Measurements from ENCODE around the gene UTY.

The UTY gene

DNA sequence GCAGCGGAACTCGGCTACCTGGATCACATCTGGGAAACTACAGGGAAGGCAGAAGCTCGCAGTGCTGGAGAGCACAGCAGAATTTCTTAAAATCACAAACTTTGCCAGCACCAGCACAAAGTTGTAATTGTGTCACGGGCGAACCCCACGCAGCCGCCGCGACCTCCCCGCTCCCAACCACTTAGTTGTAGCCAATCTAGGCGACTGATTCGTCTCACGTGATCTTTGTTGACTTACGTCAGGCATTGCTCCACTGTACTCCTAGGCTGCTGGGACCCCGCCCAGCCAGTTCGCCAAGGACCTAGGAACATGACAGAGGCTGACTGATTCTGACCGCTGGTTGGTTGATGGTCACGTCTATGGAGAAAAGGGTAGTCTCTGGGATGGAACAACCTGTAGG lies at the start of gene UTY:
UTY (minus strand) TSS at position 206 of the 400 bp plus-strand sequence. CDS start 368 bp downstream, outside the sequence.
- Mint-ChIP-seq H3K27ac (peak within 1 kb of the TSS; percentile 96), H3K4me1 (peaks cover 17% of the 10 kb centered on the region), H3K9me3 (no peaks in the 10 kb centered on the region), H3K27me3 (no peaks in the 10 kb centered on the region), H3K36me3 (peaks cover 1% of the 10 kb centered on the region), H3K4me3 (peak within 1 kb of the TSS; percentile 96)

DNA sequence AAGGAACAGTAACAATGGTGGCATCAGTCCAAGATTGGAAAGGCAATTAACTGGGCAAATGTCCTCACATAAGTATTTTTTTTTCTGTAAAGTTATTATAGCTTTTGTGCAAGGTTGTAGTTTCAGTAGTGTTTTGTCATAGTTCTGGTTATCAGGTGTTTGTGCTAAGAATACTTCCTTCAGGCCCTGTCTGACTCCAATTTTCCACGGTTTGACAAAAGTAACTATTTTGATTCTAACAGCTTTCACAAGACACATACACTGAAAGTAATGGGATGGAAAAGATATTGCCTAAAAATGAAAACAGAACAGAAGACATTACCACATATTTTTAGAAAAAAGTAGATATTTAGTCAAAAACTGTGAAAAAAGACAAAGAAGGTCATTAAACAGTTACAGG lies 40.6 kb upstream of the UTY start:
- no peak overlapping the region for H3K4me3 Mint-ChIP-seq
- peaks cover 5% of the 10 kb centered on the region for H3K9me3 Mint-ChIP-seq
- H3K4me1 Mint-ChIP-seq, result no peaks in the 10 kb centered on the region
- no peaks in the 10 kb centered on the region for H3K36me3 Mint-ChIP-seq
- H3K27ac Mint-ChIP-seq, result no peak overlapping the region
- H3K27me3 Mint-ChIP-seq, result no peaks in the 10 kb centered on the region

DNA sequence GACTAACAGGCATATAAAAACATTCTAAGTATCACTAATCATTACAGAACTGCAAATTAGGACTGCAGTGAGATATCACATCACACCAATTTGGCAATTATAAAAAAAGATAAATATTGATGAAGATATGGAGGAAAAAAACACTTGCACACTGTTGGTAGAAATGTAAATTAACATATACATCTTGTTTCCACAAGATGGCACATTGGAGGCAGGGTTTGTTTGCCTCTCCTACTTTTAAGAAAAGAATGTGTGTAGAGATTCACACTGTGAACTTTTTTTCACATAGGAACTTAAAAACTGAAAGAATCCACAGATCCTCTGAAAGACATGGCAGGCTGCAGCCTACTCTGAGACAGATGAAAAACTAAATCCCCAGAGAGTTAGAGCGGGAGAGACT lies 21.4 kb upstream of the UTY start:
- Mint-ChIP-seq H3K27ac (no peak overlapping the region), H3K36me3 (no peaks in the 10 kb centered on the region), H3K27me3 (no peaks in the 10 kb centered on the region), H3K4me3 (no peak overlapping the region), H3K9me3 (no peaks in the 10 kb centered on the region), H3K4me1 (no peaks in the 10 kb centered on the region)

GRCh38 chrY:13493737-13494136 lies 13.9 kb upstream of the UTY start:
- Mint-ChIP-seq H3K36me3 (no peaks in the 10 kb centered on the region), H3K27ac (no peak overlapping the region), H3K4me1 (peaks cover 8% of the 10 kb centered on the region), H3K4me3 (no peak overlapping the region), H3K27me3 (no peaks in the 10 kb centered on the region), H3K9me3 (no peaks in the 10 kb centered on the region)

DNA sequence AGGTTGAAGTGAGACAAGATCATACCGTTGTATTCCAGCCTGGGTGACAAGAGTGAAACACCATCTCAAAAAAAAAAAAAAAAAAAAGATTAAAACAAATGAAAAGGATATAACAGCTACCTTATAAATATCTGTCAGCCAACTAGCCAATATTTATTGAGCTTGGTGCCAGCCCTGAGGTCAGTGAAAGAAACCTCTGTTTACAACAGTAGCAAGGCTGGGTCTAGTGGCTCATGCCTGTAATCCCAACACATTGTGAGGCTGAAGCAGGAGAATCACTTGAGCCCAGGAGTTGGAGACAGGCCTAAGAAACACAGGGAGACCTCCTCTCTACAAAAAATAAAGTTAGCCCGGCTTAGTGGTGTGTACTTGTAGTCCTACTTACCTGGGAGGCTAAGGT lies 12.6 kb upstream of the UTY start:
- Mint-ChIP-seq H3K27me3 (no peaks in the 10 kb centered on the region), H3K27ac (no peak overlapping the region), H3K4me1 (peaks cover 13% of the 10 kb centered on the region)

DNA sequence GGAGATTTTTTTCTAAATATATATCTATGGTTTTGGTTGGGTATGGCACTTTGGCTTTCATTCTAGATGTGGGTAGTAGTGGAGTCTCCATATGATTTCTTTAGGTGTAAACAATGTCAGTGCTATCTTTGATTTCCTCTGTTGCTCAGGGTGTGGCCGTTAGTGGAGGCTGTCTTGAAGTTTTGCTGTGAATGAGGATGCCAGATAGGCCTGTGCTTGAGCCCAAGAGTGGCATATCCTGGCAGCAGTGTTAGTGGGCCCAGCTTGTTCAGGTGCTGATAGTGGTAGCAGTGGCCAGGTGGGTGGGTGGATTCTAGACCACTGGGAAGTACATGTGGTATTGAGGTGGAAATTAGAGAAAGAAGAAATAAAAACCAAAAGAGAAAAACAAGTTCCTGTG lies 8.9 kb upstream of the UTY start:
- Mint-ChIP-seq H3K36me3 (no peaks in the 10 kb centered on the region), H3K27ac (no peak overlapping the region), H3K4me3 (no peak overlapping the region), H3K27me3 (no peaks in the 10 kb centered on the region), H3K4me1 (peaks cover 13% of the 10 kb centered on the region), H3K9me3 (no peaks in the 10 kb centered on the region)

More for the DNA sequence above, 12.6 kb upstream of the UTY start:
- no peaks in the 10 kb centered on the region for H3K36me3 Mint-ChIP-seq
- H3K4me3 Mint-ChIP-seq, result no peak overlapping the region
- no peaks in the 10 kb centered on the region for H3K9me3 Mint-ChIP-seq

DNA sequence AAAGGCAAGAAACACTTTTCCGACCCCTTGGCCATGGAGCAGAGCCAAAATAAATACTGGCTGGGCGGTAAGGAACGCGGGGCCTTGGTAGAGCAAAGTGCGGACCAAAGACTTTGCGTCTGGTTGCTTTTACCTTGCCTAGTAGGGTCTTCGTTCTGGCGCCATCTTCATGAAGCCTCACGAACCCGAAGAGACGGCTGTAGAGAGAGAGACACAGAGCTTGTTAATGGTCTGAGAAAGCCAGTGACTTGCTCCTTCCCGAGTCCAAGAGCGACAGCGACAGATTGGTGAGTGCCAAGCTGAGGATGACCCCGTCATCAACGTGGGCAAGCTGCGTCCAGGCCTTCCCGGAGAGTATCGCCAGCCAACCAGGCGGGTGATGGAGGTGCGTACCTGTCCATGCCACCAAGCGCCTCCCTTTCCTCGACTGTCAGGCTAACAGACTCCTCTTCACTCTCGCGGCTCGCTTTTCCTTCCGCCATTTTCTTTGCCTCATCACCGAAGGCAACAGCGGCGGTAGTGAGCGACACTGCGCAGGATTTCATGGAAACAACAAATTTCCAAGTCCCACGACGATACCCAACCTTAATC lies 617 bp downstream of the UTY start:
- Mint-ChIP-seq H3K4me3 (peak overlapping the region; percentile 96), H3K36me3 (peaks cover 1% of the 10 kb centered on the region), H3K27ac (peak overlapping the region; percentile 96), H3K4me1 (peaks cover 23% of the 10 kb centered on the region), H3K27me3 (no peaks in the 10 kb centered on the region), H3K9me3 (no peaks in the 10 kb centered on the region)

DNA sequence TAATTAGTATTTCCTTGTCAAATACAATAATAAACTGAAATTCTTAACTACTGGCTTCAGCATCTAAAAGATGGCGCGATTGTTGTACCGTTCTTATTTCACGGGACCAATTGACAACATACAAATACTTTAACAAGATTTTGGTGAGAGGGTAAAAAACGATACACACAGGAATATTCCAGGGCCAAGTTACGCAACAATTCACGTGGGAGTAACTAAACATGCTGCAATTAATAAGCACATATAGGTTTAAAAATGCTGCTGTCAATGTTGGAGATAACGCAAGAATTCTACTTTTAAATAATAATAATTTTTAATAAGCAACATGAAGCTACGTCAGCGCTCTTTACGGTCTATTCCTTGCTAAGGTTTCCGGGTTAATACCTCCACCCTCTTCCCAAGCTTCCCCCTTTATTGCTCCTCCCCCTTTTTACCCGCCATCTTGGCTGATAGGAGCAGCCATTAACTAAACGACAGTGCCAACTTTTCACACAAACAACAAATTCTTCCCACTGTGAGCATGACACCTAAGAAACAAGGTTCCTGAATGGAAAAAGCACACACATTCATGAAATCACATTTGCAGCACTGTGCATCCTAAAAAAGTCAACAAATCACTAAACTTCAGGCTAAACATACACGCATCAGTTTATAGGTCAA lies 1.6 kb downstream of the UTY start:
- Mint-ChIP-seq H3K4me1 (peaks cover 28% of the 10 kb centered on the region), H3K4me3 (peak overlapping the region; percentile 96), H3K27me3 (no peaks in the 10 kb centered on the region), H3K9me3 (no peaks in the 10 kb centered on the region), H3K36me3 (peaks cover 1% of the 10 kb centered on the region), H3K27ac (peak overlapping the region; percentile 96)

DNA sequence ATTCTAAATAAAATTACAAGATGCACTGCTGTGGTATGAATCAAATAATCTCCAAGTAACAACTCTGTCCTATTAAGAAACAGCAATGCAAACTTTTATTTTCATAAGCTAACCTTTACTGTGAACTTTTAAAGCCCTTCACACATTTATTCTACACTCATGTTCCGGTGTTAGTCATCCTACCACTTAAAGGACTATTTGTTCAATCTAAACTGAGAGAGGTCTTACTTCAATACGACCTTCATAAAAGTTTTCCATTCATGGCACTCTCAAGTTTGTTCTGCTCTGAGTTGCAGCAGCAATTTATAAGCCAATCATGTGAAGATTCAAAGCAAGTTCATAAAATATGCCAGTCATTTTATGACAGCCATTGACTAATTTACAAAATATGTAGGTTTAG lies 4.8 kb downstream of the UTY start:
- H3K4me1 Mint-ChIP-seq, result peaks cover 46% of the 10 kb centered on the region
- H3K27me3 Mint-ChIP-seq, result no peaks in the 10 kb centered on the region
- peak overlapping the region; percentile 84 for H3K27ac Mint-ChIP-seq
- H3K36me3 Mint-ChIP-seq, result peaks cover 7% of the 10 kb centered on the region
- no peaks in the 10 kb centered on the region for H3K9me3 Mint-ChIP-seq
- peak overlapping the region; percentile 76 for H3K4me3 Mint-ChIP-seq

DNA sequence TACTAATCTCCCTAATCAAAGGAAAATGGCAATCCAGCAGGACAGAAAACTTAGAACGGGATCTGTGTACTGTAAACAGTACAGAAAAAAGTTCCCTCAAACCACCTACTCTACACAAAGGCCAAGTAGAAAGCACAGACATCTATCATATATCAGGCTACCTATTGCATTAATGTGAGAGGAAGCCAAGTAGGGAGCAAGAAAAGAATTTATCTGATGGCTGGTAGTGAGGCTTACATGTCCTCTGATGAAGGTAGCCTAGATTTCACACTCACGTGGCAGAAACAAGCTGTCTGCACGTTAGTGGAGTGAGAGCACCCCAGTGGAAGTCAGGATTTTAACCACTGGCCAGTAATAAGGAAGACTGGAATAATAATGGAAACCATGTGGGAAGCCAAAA lies 28.3 kb downstream of the UTY start:
- Mint-ChIP-seq H3K27me3 (no peaks in the 10 kb centered on the region), H3K36me3 (peaks cover 8% of the 10 kb centered on the region), H3K4me3 (no peak overlapping the region), H3K4me1 (peaks cover 70% of the 10 kb centered on the region), H3K27ac (peak overlapping the region; percentile 85), H3K9me3 (no peaks in the 10 kb centered on the region)

DNA sequence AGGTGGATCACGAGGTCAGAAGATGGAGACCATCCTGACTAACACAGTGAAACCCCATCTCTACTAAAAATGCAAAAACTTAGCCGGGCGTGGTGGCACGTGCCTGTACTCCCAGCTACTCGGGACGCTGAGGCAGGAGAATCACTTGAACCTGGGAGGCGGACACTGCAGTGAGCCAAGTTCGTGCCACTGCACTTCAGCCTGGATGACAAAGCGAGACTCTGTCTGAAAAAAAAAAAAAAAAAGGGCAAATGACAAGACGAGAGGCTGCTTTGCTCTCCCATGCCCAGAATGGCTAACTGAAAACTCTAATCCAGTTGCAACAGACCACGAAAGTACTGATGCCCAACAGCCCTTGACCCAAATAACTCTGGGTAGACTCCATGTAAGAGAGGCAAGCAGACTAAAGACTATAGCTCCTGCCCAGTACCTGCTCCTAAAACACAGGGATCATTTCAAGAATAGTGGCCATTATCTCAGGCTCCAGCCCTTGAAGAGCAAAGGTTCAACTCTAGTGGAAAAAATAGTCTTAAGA lies 29.2 kb downstream of the UTY start:
- peaks cover 76% of the 10 kb centered on the region for H3K4me1 Mint-ChIP-seq
- H3K27me3 Mint-ChIP-seq, result no peaks in the 10 kb centered on the region
- H3K36me3 Mint-ChIP-seq, result peaks cover 11% of the 10 kb centered on the region
- no peaks in the 10 kb centered on the region for H3K9me3 Mint-ChIP-seq
- no peak overlapping the region for H3K4me3 Mint-ChIP-seq
- peak overlapping the region; percentile 85 for H3K27ac Mint-ChIP-seq

- H3K9me3 Mint-ChIP-seq, result no peaks in the 10 kb centered on the region
- no peaks in the 10 kb centered on the region for H3K27me3 Mint-ChIP-seq
- no peak overlapping the region for H3K4me3 Mint-ChIP-seq
- H3K4me1 Mint-ChIP-seq, result peaks cover 66% of the 10 kb centered on the region
- H3K27ac Mint-ChIP-seq, result peak overlapping the region; percentile 85
- H3K36me3 Mint-ChIP-seq, result peaks cover 16% of the 10 kb centered on the region
Measured at GRCh38 chrY:13445566-13445965, 34.3 kb downstream of the UTY start.

GRCh38 chrY:13443146-13443545 lies 36.7 kb downstream of the UTY start:
- Mint-ChIP-seq H3K4me3 (no peak overlapping the region), H3K9me3 (no peaks in the 10 kb centered on the region), H3K27ac (peak overlapping the region; percentile 59), H3K27me3 (no peaks in the 10 kb centered on the region), H3K4me1 (peaks cover 67% of the 10 kb centered on the region), H3K36me3 (peaks cover 15% of the 10 kb centered on the region)

DNA sequence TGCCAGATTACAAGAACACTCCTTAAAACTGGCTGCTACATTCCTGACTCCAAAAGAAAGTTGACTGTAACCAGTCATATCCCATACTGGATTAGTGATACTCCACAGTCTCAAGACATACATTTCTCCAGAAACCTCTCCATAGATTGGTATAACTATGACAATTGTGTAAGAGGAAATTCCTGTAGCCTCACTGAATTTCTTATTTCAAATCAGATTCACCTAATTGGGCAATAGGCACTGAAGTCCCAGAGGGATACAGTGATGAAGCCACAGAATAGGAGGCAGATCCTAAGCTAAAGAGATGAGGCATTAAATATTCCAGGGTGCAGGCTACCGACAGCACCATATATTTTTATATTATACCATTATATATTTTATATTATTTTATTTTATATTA lies 39.0 kb downstream of the UTY start:
- Mint-ChIP-seq H3K27ac (no peak overlapping the region), H3K4me1 (peaks cover 64% of the 10 kb centered on the region), H3K36me3 (peaks cover 14% of the 10 kb centered on the region)

DNA sequence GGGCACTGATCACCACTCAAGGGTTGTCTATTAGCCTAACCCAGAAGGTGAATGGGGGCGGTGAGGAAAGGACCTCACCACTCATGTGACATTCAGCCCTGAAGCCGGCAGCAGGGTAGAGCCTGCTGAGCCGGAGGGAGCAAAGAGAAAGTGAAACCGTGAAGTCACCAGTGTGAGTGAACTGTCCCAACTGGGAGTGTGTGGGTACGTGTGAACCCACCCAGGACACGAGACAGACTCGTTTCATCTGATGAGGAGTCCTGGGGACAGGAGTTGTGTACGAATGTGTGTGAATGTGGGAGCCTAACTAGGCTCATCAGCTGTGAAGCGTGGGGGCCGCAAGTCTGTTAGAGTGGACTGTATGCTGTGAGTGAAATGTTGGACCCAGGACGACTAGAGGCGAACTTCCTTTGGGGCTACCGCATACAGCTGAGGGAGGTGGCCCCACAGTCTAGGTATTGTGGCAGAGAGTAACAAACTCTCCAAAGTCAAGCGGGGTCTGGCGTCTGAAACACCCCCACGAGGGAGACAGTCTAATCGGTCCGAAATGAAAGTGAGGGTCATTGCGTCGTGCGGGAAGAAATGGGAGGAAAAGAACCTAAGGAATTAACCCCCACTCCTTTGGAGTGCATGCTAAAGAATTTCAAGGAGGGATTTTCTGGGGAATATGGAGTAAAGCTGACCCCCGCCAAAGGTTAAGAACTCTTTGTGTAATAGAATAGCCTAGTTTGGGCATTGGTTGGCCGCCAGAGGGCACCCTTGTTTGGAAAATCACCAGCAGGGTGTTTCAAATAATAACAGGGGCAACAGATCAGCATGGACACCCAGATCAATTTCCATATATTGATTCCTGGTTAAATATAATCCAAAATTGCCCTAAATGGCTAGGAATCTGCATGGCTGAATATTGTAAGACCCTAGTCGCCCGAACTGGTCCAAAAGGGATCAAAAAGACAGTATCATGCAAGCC lies 43.6 kb downstream of the UTY start:
- Mint-ChIP-seq H3K4me1 (peaks cover 74% of the 10 kb centered on the region), H3K36me3 (peaks cover 22% of the 10 kb centered on the region), H3K4me3 (peak overlapping the region; percentile 87), H3K27me3 (no peaks in the 10 kb centered on the region), H3K9me3 (no peaks in the 10 kb centered on the region), H3K27ac (peak overlapping the region; percentile 97)

More for the DNA sequence above, 39.0 kb downstream of the UTY start:
- Mint-ChIP-seq H3K4me3 (no peak overlapping the region), H3K9me3 (no peaks in the 10 kb centered on the region), H3K27me3 (no peaks in the 10 kb centered on the region)
